CD4-positive, alpha-beta T cell treated with Interleukin-6 at 100 ng/mL for 8 hours (primary cell): Measurements from ENCODE around the gene DEDD.
A peak's percentile ranks its signal among the peaks of the same experiment; 100 is the strongest.
"Not testable (repeated sequence)": the region's sequence is repeated elsewhere in the genome, so short reads cannot be mapped to it uniquely, and the experiment has no call there.

ENCODE experiments used
- DNase-seq: peaks from one replicate; pipeline ENCODE4 v3.0.0-alpha.2; 2020; ENCODE audit warnings: mixed read lengths, low spot score

The DEDD gene

DNA sequence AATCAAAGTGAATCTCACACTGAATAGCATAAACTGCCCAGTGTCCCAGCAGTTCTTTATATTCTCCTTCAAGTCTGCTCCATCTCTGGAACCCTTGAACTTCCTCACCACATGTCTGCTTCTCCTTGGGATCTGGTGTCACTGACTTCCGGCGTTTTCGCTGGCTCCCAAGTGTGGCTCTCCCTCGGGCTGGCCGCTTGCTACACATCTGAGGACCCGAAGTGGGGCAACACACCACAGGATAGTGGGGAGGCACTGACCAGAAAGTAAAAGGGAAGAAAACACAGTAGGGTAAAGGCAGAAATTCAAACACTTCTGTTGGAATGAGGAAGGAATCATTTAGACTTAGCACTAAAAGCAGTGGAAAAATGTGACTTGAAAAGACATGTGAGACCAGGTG is 9.5 kb downstream of the DEDD start:
- DNase-seq: no peak

DNA sequence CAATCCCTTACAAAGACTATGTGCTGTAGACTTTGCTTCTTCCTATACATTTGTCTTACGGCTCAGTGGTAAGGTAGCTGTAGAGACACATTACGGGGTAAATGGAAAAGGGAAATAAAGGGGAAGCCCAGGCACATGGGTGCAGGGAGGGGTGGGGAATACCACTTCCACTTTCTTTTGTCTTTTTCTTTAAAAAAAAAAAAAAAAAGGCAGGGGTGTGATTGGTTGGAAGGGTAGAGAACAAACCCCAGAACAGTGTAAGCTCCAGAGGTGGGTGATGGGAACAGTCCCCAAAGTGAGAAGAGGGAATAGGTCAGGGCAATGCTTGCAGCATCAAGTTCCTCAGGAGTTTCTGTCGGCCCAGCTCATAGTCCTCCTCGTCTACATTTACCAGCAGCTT is 10.6 kb downstream of the DEDD start:
- no peak for DNase-seq

DNA sequence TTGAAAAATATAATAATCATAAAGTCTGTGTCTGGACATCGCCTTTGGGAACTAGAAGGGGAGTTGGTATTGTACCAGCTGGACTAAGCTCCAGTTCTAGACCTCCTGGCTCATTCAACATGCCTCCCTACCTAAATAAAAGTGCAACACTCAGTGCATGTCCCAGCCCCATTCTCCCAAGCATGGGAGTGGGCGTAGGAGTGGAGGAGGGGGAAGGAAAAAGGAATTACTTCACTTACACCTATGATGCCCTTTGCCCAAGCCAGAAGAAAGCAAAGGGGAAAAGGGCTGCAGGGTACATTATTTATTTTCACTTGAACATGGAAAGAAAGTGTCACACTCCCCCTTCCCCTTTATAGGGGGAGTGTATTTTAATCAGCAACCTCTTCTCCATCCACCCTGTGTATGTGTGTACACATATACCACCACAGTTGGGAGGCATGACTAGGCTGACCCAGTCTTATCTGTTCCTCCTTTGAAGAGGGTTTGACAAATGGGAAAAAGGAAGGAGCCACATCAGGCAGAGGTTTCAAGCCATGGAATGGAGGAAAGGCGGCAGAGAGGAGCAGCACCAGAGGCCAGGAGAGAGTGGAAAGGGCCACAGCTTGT is 11.3 kb downstream of the DEDD start:
- DNase-seq: no peak

- DNase-seq: peak; percentile 46
Observed at GRCh38 chr1:161119092-161119903, 13.2 kb downstream of the DEDD start.

DNA sequence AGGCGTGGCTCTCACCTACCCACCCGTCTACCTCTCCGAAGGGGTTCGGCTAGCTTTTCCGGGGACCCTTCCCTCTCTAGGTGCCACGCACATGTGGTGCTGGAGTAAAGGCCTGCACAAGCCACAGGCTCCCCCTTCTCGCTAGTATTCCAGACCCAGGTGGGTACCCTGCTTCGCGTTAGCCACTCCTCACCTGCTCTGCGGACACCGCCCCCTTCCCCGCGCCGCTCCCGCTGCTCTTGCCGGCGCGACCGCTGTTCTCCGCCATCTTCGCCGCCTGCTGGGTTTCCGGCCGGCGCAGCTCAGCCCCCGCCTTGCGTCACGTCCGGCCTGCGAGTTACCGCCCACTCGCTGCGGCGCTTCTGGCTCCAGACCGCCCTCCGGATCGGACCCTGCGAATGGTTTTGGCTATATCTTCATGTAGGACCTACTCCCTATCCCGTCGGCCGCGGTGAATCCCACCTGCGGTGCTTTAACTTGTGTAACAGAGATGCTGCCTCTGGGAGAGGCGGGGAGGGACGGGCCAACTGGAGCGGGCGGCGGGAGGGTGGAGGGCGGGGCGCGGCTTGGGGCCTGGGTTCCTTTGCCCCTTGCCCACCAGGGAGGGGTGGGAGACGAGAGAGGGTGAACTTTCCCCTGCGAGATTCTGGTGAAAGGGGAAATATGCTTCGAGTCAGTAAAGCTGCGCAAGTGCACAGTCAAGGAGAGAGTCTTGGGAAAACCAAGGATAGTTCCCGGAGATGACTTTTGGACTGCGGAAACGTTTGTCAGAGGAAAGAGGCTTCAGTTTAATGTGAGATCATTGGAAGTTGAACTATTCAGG is 14.5 kb downstream of the DEDD start, which contains the start of the genes NIT1 and PFDN2:
TSS of gene NIT1 (plus strand) at position 347 of the 823 bp plus-strand sequence. CDS start at position 419, 72 bp downstream.
TSS of gene PFDN2 (minus strand) at position 279 of the 823 bp plus-strand sequence. CDS start at position 268, 11 bp downstream.
- peak; percentile 74 for DNase-seq

GRCh38 chr1:161115961-161116360 is 16.5 kb downstream of the DEDD start:
- DNase-seq: not testable (repeated sequence)

GRCh38 chr1:161115132-161115711 is 17.2 kb downstream of the DEDD start:
- peak; percentile 11 for DNase-seq

GRCh38 chr1:161114556-161114955 is 17.9 kb downstream of the DEDD start:
- no peak for DNase-seq

DNA sequence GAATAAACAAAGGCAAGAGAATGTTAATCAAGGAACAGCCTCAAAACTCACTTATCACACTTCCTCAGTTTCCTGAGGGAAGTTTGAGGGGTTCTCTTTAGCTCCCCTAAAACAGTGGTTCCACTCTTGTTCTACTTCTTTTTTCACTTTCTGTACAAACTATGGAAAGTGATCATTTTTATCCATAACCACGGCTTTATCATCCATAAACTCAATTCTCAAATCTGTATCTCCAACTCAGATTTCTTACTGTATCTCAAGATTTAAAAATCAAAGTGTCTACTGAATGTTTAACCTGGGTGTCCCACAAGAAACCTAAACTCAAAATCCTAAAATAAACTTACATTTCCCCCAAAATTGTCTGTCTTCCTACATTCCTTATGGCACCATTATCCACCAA is 18.6 kb downstream of the DEDD start:
- DNase-seq: no peak

DNA sequence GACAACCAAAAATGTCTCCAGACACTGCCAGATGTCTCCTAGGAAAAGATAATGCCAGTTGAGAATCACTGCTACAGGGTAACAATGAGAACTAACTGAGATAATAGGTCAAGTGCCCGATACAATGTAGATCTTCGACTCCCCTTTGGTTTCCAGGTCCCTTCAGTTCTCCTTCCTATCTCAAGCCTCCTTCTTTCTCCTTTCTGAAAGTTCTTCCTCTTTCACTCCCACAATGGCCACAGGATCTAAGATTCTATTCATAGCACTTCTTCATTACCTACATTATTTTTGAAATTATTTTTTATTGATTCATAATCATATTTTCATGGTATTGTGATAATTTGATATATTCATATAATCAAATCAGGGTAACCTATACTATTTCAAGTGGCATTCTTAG is 20.9 kb downstream of the DEDD start:
- DNase-seq: no peak

GRCh38 chr1:161111117-161111516 is 21.4 kb downstream of the DEDD start:
- no peak for DNase-seq

GRCh38 chr1:161106431-161106830 is 26.0 kb downstream of the DEDD start:
- DNase-seq: no peak

- no peak for DNase-seq
Observed at GRCh38 chr1:161100556-161100955, 31.9 kb downstream of the DEDD start.

- no peak for DNase-seq
Observed at GRCh38 chr1:161099090-161099802, 33.2 kb downstream of the DEDD start.

- DNase-seq: peak; percentile 72
Observed at GRCh38 chr1:161098210-161099068, 34.0 kb downstream of the DEDD start, which contains the start of gene KLHDC9. Gene KLHDC9 (plus strand): TSS chr1:161098361. CDS start chr1:161098536, 175 bp downstream.

- DNase-seq: no peak
Observed at GRCh38 chr1:161096530-161096929, 35.9 kb downstream of the DEDD start.

DNA sequence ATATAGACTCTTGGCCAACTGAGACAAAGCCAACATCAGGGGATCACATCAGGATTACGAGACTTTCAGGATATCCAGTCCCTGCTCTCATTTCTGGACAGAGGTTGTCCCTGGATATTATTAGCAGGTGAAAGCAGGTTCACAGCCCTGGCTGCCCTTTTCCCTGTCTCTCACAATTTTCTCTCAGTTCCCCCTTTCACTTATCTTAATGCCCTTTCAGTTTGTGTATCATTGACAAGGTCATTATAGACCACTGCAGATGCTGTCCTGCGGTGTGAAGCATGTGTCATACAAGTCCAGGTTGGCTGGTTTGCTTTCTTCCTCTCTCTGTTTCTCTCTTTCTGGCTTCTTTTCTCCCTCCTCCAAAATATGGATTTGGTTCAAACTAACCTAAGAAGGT is 36.5 kb downstream of the DEDD start:
- DNase-seq: no peak

GRCh38 chr1:161095230-161095629 is 37.2 kb downstream of the DEDD start:
- DNase-seq: no peak

DNA sequence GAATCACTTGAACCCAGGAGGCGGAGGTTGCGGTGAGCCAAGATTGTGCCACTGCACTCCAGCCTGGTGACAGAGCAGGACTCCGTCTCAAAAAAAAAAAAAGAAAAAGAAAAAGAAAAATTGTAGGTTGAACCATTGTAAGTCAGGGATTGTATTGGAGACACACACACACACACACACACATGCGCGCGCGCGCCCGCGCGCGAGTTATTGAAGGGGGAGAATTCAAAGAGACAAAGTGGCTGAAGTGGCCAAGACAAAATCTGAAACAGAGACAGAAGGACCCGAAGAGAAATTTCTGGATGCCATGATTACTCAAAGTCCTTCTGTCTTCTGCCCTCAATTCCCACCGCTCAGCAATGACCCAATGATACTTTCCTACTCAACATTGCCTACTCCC is 38.0 kb downstream of the DEDD start:
- no peak for DNase-seq

GRCh38 chr1:161092621-161093028 is 39.8 kb downstream of the DEDD start:
- DNase-seq: no peak
